HG03066 (cell line): ENCODE data around the gene OR2AT4.
"Not testable (repeated sequence)": the region's sequence is repeated elsewhere in the genome, so short reads cannot be mapped to it uniquely, and the experiment has no call there.

Experiments
- ATAC-seq: cut with Tn5 transposase; IDR thresholded peaks from one replicate; pipeline ENCODE4 v1.9.1; 2021; ENCODE audit warnings: low read depth; ENCODE audit not compliant: unreplicated experiment

OR2AT4 gene

GRCh38 chr11:75103380-75104026, 6.8 kb upstream of the OR2AT4 start:
- no peak for ATAC-seq

GRCh38 chr11:75101424-75102128, 4.9 kb upstream of the OR2AT4 start:
- no peak for ATAC-seq

- peak; percentile 80 for ATAC-seq
These were observed 3.6 kb upstream of the OR2AT4 start for GRCh38 chr11:75100314-75100713.

- ATAC-seq: no peak
These were observed 3.0 kb upstream of the OR2AT4 start for GRCh38 chr11:75099635-75100034.

GRCh38 chr11:75098835-75099439, 2.3 kb upstream of the OR2AT4 start:
- not testable (repeated sequence) for ATAC-seq

GRCh38 chr11:75098181-75098580, 1.5 kb upstream of the OR2AT4 start:
- ATAC-seq: not testable (repeated sequence)

GRCh38 chr11:75097173-75097557, 489 bp upstream of the OR2AT4 start:
- no peak for ATAC-seq

GRCh38 chr11:75094382-75094781, 2.3 kb downstream of the OR2AT4 start:
- not testable (repeated sequence) for ATAC-seq

GRCh38 chr11:75090671-75091177, 6.0 kb downstream of the OR2AT4 start:
- ATAC-seq: no peak

- no peak for ATAC-seq
These were observed 9.1 kb downstream of the OR2AT4 start for GRCh38 chr11:75087319-75088305.

GRCh38 chr11:75084883-75085282, 11.8 kb downstream of the OR2AT4 start:
- no peak for ATAC-seq

- no peak for ATAC-seq
These were observed 13.5 kb downstream of the OR2AT4 start for GRCh38 chr11:75083217-75083605.

- ATAC-seq: no peak
These were observed 14.0 kb downstream of the OR2AT4 start for GRCh38 chr11:75082601-75083216.

GRCh38 chr11:75079546-75079945, 17.1 kb downstream of the OR2AT4 start:
- no peak for ATAC-seq

GRCh38 chr11:75078233-75078632, 18.4 kb downstream of the OR2AT4 start:
- ATAC-seq: no peak

- ATAC-seq: no peak
These were observed 19.4 kb downstream of the OR2AT4 start for GRCh38 chr11:75077316-75077715.

GRCh38 chr11:75076671-75077070, 20.0 kb downstream of the OR2AT4 start:
- ATAC-seq: no peak

- ATAC-seq: no peak
These were observed 23.1 kb downstream of the OR2AT4 start for GRCh38 chr11:75073459-75074190.

GRCh38 chr11:75072582-75072981, 24.1 kb downstream of the OR2AT4 start:
- ATAC-seq: no peak
